Measurements from ENCODE around the gene UQCR10.

Gene UQCR10

GRCh38 chr22:29799217-29799680 is 32.1 kb downstream of the UQCR10 start:
- DNase-seq, result no peak

- no peak for DNase-seq
These were observed 34.0 kb downstream of the UQCR10 start for GRCh38 chr22:29801153-29801552.

- DNase-seq, result no peak
These were observed 34.6 kb downstream of the UQCR10 start for GRCh38 chr22:29801796-29802195.

- DNase-seq, result no peak
These were observed 36.0 kb downstream of the UQCR10 start for GRCh38 chr22:29803190-29803589.

- no peak for DNase-seq
These were observed 37.8 kb downstream of the UQCR10 start for GRCh38 chr22:29804985-29805384.

GRCh38 chr22:29806196-29806595 is 39.0 kb downstream of the UQCR10 start:
- DNase-seq, result no peak

- no peak for DNase-seq
These were observed 43.0 kb downstream of the UQCR10 start for GRCh38 chr22:29810216-29810615.

GRCh38 chr22:29811377-29811776 is 44.2 kb downstream of the UQCR10 start:
- no peak for DNase-seq

GRCh38 chr22:29813126-29813525 is 46.0 kb downstream of the UQCR10 start:
- no peak for DNase-seq

GRCh38 chr22:29813563-29813962 is 46.4 kb downstream of the UQCR10 start:
- DNase-seq, result no peak

- DNase-seq, result no peak
These were observed 46.8 kb downstream of the UQCR10 start for GRCh38 chr22:29814003-29814402.

GRCh38 chr22:29815580-29815979 is 48.4 kb downstream of the UQCR10 start:
- no peak for DNase-seq

- DNase-seq, result no peak
These were observed 49.0 kb downstream of the UQCR10 start for GRCh38 chr22:29816128-29816527.

- DNase-seq, result no peak
These were observed 49.4 kb downstream of the UQCR10 start for GRCh38 chr22:29816539-29816938.

- no peak for DNase-seq
These were observed 49.8 kb downstream of the UQCR10 start for GRCh38 chr22:29816980-29817379.

GRCh38 chr22:29817724-29818123 is 50.6 kb downstream of the UQCR10 start:
- no peak for DNase-seq

GRCh38 chr22:29819501-29819900 is 52.3 kb downstream of the UQCR10 start:
- no peak for DNase-seq

Data from stimulated activated CD4-positive, alpha-beta T cell treated with anti-CD3 and anti-CD28 coated beads, Interleukin-4, amount 100 ng/mL, for 4 hours (primary cell).